DND-41 (cell line): Measurements from ENCODE around the gene TEX51.

Source experiments
- ATAC-seq: fragments of 200-7000 bp; cut with Tn5 transposase; 3 replicates; pipeline ENCODE4 v1.9.1; 2021; ENCODE audit warnings: low read depth; ENCODE audit not compliant: insufficient read depth
- DNase-seq: peaks from one replicate; pipeline ENCODE4 v3.0.0-alpha.2; 2020
- H2AFZ ChIP-seq: 2 replicates; pipeline ENCODE4 v1.6.0; 2012; ENCODE audit warnings: low read depth, low read length
- H3K27ac ChIP-seq: 2 replicates; pipeline ENCODE4 v1.5.1; 2012; ENCODE audit warnings: low read length, inconsistent platforms
- H3K27me3 ChIP-seq: fragments of 200-600 bp; sonication (generic); 2 replicates; pipeline ENCODE4 v1.6.0; 2012; ENCODE audit warnings: low read length, mild to moderate bottlenecking, inconsistent platforms; ENCODE audit not compliant: insufficient read depth, poor library complexity
- H3K36me3 ChIP-seq: 2 replicates; pipeline ENCODE4 v1.5.1; 2012; ENCODE audit warnings: low read length, inconsistent platforms; ENCODE audit not compliant: insufficient read depth
- H3K4me1 ChIP-seq: 2 replicates; pipeline ENCODE4 v1.5.1; 2012; ENCODE audit warnings: mild to moderate bottlenecking, low read length; ENCODE audit not compliant: insufficient read depth
- H3K4me2 ChIP-seq: 2 replicates; pipeline ENCODE4 v1.6.0; 2012; ENCODE audit warnings: mild to moderate bottlenecking, moderate library complexity, low read length, inconsistent platforms; ENCODE audit not compliant: insufficient read depth
- H3K4me3 ChIP-seq, 2 experiments: fragments of 200-600 bp in 1 of 2; shearing (Covaris generic) in 1 of 2; 2 replicates each; pipeline ENCODE4 v1.5.1; 2012 to 2016; ENCODE audit warnings: inconsistent platforms in 2 of 2, low read length in 2 of 2, mild to moderate bottlenecking in 2 of 2, low read depth in 1 of 2, moderate library complexity in 1 of 2
- H3K79me2 ChIP-seq: 2 replicates; pipeline ENCODE4 v1.6.0; 2012; ENCODE audit warnings: low read length, inconsistent platforms; ENCODE audit not compliant: insufficient read depth
- H3K9ac ChIP-seq: 2 replicates; pipeline ENCODE4 v1.6.0; 2012; ENCODE audit warnings: low read depth, mild to moderate bottlenecking, inconsistent platforms, low read length, moderate library complexity
- H3K9me3 ChIP-seq: 2 replicates; pipeline ENCODE4 v1.5.1; 2012; ENCODE audit warnings: low read length, moderate library complexity, mild to moderate bottlenecking, inconsistent platforms; ENCODE audit not compliant: insufficient read depth, severe bottlenecking
- H4K20me1 ChIP-seq: 2 replicates; pipeline ENCODE4 v1.6.0; 2012; ENCODE audit warnings: low read length; ENCODE audit not compliant: insufficient read depth
- CTCF ChIP-seq: IDR thresholded peaks from 2 replicates; pipeline ENCODE4 v1.5.1; 2012; ENCODE audit warnings: borderline replicate concordance, low read length, moderate library complexity, mild to moderate bottlenecking; ENCODE audit not compliant: poor library complexity, severe bottlenecking; ENCODE audit errors: extremely low read depth
- EZH2 ChIP-seq: IDR thresholded peaks from 3 replicates; pipeline ENCODE4 v1.6.1; 2012; ENCODE audit warnings: borderline replicate concordance, low read depth, mild to moderate bottlenecking, moderate library complexity, low read length, inconsistent platforms; ENCODE audit not compliant: severe bottlenecking

Gene TEX51

GRCh38 chr2:126950504-126950903 lies 51.8 kb downstream of the TEX51 start:
- no peaks in the 10 kb centered on the region for H3K4me1 ChIP-seq
- no peak overlapping the region for H3K4me2 ChIP-seq
- peaks cover 8% of the 10 kb centered on the region for H3K27me3 ChIP-seq
- no peak overlapping the region for H3K27ac ChIP-seq
- DNase-seq (no peak), ATAC-seq (no peak)
- no peaks in the 10 kb centered on the region for H4K20me1 ChIP-seq
- no peak overlapping the region for H3K4me3 ChIP-seq
- TF ChIP-seq EZH2 = no peak
- no peak for TF ChIP-seq CTCF
- no peaks in the 10 kb centered on the region for H3K36me3 ChIP-seq
- no peaks in the 10 kb centered on the region for H3K9me3 ChIP-seq
- H2AFZ ChIP-seq = no peak overlapping the region
- no peaks in the 10 kb centered on the region for H3K79me2 ChIP-seq
- H3K9ac ChIP-seq = no peak overlapping the region
